NB4 (cell line): ENCODE results near the gene ANKRD13C.

Experiments
- CTCF ChIP-seq: IDR thresholded peaks from one replicate; pipeline ENCODE4 v1.5.1; 2012; ENCODE audit warnings: low read depth, low read length
- MAX ChIP-seq: IDR thresholded peaks from 2 replicates; pipeline ENCODE4 v1.6.1; 2011; ENCODE audit warnings: low read depth, low read length
- MYC ChIP-seq: IDR thresholded peaks from 2 replicates; pipeline ENCODE4 v1.6.1; 2011; ENCODE audit warnings: low read depth, low read length
- POLR2A ChIP-seq: IDR thresholded peaks from 2 replicates; pipeline ENCODE4 v1.6.1; 2011; ENCODE audit warnings: mild to moderate bottlenecking; ENCODE audit not compliant: insufficient read length; ENCODE audit errors: extremely low read depth

- TF ChIP-seq CTCF: no peak
- no peak for TF ChIP-seq POLR2A
- no peak for TF ChIP-seq MAX
- TF ChIP-seq MYC: no peak
Observed at GRCh38 chr1:70348399-70349165, 5.9 kb downstream of the ANKRD13C start.
